Nephron progenitor cell (in vitro differentiated cells): ENCODE data around the gene GDPGP1.

Experiments used
- DNase-seq: peaks from one replicate; pipeline ENCODE4 v3.0.0; 2021
- H3K27ac Mint-ChIP-seq: 2 replicates; pipeline ENCODE4 v1.8.0; 2021; ENCODE audit warnings: mild to moderate bottlenecking, moderate library complexity, mixed read lengths
- H3K27me3 Mint-ChIP-seq: 2 replicates; pipeline ENCODE4 v1.8.0; 2021; ENCODE audit warnings: mild to moderate bottlenecking, low read depth, mixed read lengths; ENCODE audit not compliant: poor library complexity
- H3K36me3 Mint-ChIP-seq: 2 replicates; pipeline ENCODE4 v1.8.0; 2021; ENCODE audit warnings: low read depth, mixed read lengths
- H3K4me1 Mint-ChIP-seq: 2 replicates; pipeline ENCODE4 v1.8.0; 2021; ENCODE audit warnings: mixed read lengths
- H3K4me3 Mint-ChIP-seq: 2 replicates; pipeline ENCODE4 v1.8.0; 2021; ENCODE audit warnings: mild to moderate bottlenecking, moderate library complexity, mixed read lengths
- H3K9me3 Mint-ChIP-seq: 2 replicates; pipeline ENCODE4 v1.8.0; 2021; ENCODE audit warnings: mild to moderate bottlenecking, moderate library complexity, mixed read lengths
- CTCF ChIP-seq: fragments of 200-600 bp; sonication (generic); IDR thresholded peaks from 2 replicates; pipeline ENCODE4 v1.5.0; 2021; ENCODE audit warnings: antibody characterized with exemption

Gene GDPGP1

GRCh38 chr15:90194655-90195054 is 39.4 kb upstream of the GDPGP1 start:
- peaks cover 26% of the 10 kb centered on the region for H3K36me3 Mint-ChIP-seq
- H3K4me3 Mint-ChIP-seq, result no peak overlapping the region
- H3K4me1 Mint-ChIP-seq, result peaks cover 57% of the 10 kb centered on the region
- TF ChIP-seq CTCF, result no peak
- peaks cover 3% of the 10 kb centered on the region for H3K27me3 Mint-ChIP-seq
- H3K9me3 Mint-ChIP-seq, result peaks cover 3% of the 10 kb centered on the region
- DNase-seq, result no peak
- no peak overlapping the region for H3K27ac Mint-ChIP-seq

- Mint-ChIP-seq H3K9me3 (peaks cover 3% of the 10 kb centered on the region), H3K4me3 (peak overlapping the region; percentile 89), H3K36me3 (peaks cover 10% of the 10 kb centered on the region), H3K27ac (no peak overlapping the region), H3K27me3 (peaks cover 3% of the 10 kb centered on the region), H3K4me1 (peaks cover 42% of the 10 kb centered on the region)
- DNase-seq, result no peak
- TF ChIP-seq CTCF, result no peak
Observed at GRCh38 chr15:90200534-90201129, 33.4 kb upstream of the GDPGP1 start.

- Mint-ChIP-seq H3K9me3 (peaks cover under 1% of the 10 kb centered on the region), H3K36me3 (peaks cover 13% of the 10 kb centered on the region), H3K4me1 (peaks cover 49% of the 10 kb centered on the region), H3K27ac (no peak within 1 kb of the TSS), H3K27me3 (peaks cover 3% of the 10 kb centered on the region), H3K4me3 (peak within 1 kb of the TSS; percentile 93)
- no peak for TF ChIP-seq CTCF
- DNase-seq, result peak; percentile 89
Observed at GRCh38 chr15:90201130-90201943, 32.7 kb upstream of the GDPGP1 start, which contains the start of gene SEMA4B. SEMA4B (plus strand) TSS chr15:90201330; CDS start chr15:90201579, 249 bp downstream.

- Mint-ChIP-seq H3K27ac (no peak overlapping the region), H3K4me1 (peaks cover 51% of the 10 kb centered on the region), H3K9me3 (no peaks in the 10 kb centered on the region), H3K27me3 (peaks cover 3% of the 10 kb centered on the region), H3K4me3 (peak overlapping the region; percentile 93), H3K36me3 (peaks cover 13% of the 10 kb centered on the region)
- peak; percentile 51 for DNase-seq
- TF ChIP-seq CTCF, result no peak
Observed at GRCh38 chr15:90201944-90202375, 32.0 kb upstream of the GDPGP1 start.

GRCh38 chr15:90202929-90203328 is 31.1 kb upstream of the GDPGP1 start:
- peaks cover 51% of the 10 kb centered on the region for H3K4me1 Mint-ChIP-seq
- peak overlapping the region; percentile 93 for H3K4me3 Mint-ChIP-seq
- H3K27me3 Mint-ChIP-seq, result peaks cover 3% of the 10 kb centered on the region
- no peak for DNase-seq
- no peaks in the 10 kb centered on the region for H3K9me3 Mint-ChIP-seq
- peaks cover 19% of the 10 kb centered on the region for H3K36me3 Mint-ChIP-seq
- no peak overlapping the region for H3K27ac Mint-ChIP-seq
- TF ChIP-seq CTCF, result no peak
